Upper lobe of right lung (tissue), 1 donor: Measurements from ENCODE around the gene LRMDA. TPM values are rescaled to one million over a fixed set of nuclear protein-coding genes. Genes with fewer than 3 reads are reported as not detected.

ENCODE experiments used
- ATAC-seq: fragments of 200-7000 bp; cut with Tn5 transposase; one replicate; pipeline ENCODE4 v1.9.1; 2020; ENCODE audit warnings: mild to moderate bottlenecking, moderate library complexity
- DNase-seq: peaks from one replicate; pipeline ENCODE4 v3.0.0-alpha.2; 2020
- H3K27ac ChIP-seq: fragments of 200-600 bp; one replicate; pipeline ENCODE4 v1.8.0; 2022
- H3K27me3 ChIP-seq: fragments of 200-600 bp; one replicate; pipeline ENCODE4 v1.8.0; 2022; ENCODE audit warnings: mild to moderate bottlenecking
- H3K36me3 ChIP-seq: fragments of 200-600 bp; one replicate; pipeline ENCODE4 v1.8.0; 2022
- H3K4me1 ChIP-seq: fragments of 200-600 bp; one replicate; pipeline ENCODE4 v1.8.0; 2022
- H3K4me3 ChIP-seq: fragments of 200-600 bp; one replicate; pipeline ENCODE4 v1.8.0; 2022; ENCODE audit warnings: mild to moderate bottlenecking
- H3K9me3 ChIP-seq: fragments of 200-600 bp; one replicate; pipeline ENCODE4 v1.8.0; 2022
- intact Hi-C: fragments of 100-400 bp; cut with DNase I; formaldehyde crosslinking; loops from one replicate; pipeline ENCODE4 v1.11.0; 2022
- total RNA-seq: library from RNA; stranded (reverse); fragmentation: NEBNext Ultra II Directional; extraction: Animal tissue kit (Norgen Biotek cat#: 25700); gene quantifications from one replicate; pipeline ENCODE4 v1.2.1, GENCODE V29; 2021
- TF ChIP-seq, protein P1 (sequence below): fragments of 200-600 bp; IDR thresholded peaks from one replicate; pipeline ENCODE4 v1.8.0; 2022; ENCODE audit warnings: antibody characterized with exemption
- donor health status: DM: no; HTN: yes; CAD: no; lungs with severe emphysema.

The LRMDA gene
- total RNA-seq, 1 donor from 2014 or later = 20.0 TPM

DNA sequence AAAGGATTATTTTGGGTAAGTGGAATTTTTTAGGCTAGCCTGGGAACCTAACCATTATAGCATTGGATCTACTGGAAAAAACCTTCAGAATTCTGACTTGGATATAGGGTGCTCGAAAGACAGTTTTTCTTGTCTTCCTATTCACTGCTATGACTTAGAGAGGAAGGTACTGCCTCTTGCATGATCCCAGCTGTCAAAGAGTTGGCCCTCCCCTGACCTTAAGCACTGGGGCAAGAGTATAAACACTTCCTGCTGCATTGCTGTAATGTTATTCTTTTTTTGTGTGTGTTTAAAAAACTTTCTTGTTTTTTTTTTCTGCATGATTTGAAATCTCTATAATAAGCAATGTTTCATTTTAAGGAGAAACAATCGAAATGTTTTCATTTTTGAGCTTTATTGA lies 113.0 kb downstream of the LRMDA start:
- DNase-seq (no peak), ATAC-seq (peak; percentile 72)
- Histone ChIP-seq H3K9me3 (no peaks in the 10 kb centered on the region), H3K4me1 (peaks cover 27% of the 10 kb centered on the region), H3K4me3 (no peak overlapping the region), H3K27ac (peak overlapping the region; percentile 9), H3K36me3 (no peaks in the 10 kb centered on the region), H3K27me3 (no peaks in the 10 kb centered on the region)
- TF ChIP-seq, protein P1, sequence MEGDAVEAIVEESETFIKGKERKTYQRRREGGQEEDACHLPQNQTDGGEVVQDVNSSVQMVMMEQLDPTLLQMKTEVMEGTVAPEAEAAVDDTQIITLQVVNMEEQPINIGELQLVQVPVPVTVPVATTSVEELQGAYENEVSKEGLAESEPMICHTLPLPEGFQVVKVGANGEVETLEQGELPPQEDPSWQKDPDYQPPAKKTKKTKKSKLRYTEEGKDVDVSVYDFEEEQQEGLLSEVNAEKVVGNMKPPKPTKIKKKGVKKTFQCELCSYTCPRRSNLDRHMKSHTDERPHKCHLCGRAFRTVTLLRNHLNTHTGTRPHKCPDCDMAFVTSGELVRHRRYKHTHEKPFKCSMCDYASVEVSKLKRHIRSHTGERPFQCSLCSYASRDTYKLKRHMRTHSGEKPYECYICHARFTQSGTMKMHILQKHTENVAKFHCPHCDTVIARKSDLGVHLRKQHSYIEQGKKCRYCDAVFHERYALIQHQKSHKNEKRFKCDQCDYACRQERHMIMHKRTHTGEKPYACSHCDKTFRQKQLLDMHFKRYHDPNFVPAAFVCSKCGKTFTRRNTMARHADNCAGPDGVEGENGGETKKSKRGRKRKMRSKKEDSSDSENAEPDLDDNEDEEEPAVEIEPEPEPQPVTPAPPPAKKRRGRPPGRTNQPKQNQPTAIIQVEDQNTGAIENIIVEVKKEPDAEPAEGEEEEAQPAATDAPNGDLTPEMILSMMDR = no peak
- intact Hi-C loops = no loop called here

DNA sequence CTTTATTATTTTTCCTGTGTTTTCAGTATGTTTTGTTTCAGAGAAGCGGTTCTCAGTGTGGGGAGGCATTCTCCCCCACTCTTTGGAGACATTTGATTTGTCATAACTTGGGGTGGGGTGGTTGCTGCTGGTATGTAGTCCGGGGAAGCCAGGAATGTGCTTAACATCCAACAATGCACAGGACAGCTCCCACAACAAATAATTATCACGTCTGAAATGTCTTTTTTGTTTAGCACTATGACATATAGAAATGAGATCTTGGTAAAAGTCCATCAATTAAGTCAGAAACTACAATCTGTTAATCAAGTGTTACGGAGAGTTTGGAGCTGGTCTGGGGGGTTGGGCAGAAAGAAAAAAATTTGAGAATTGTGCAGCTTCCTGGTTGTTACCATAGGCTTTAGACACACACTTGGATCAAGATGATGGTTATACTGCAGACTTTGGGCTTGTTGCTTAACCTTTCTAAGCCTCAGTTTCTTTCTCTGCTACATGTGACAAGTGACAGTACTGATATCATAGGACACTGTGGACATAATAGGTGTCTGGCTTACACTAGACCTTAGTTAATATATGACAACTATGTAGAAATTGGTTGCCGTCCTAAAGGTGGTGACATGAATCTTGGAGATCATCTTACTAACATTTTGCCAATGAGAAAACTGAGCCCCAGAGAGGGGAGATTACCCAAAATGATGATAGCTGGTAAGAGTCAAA lies 113.7 kb downstream of the LRMDA start:
- intact Hi-C loops = no loop called here
- Histone ChIP-seq H3K36me3 (no peaks in the 10 kb centered on the region), H3K27ac (no peak overlapping the region), H3K4me1 (peaks cover 27% of the 10 kb centered on the region), H3K9me3 (no peaks in the 10 kb centered on the region), H3K4me3 (no peak overlapping the region), H3K27me3 (no peaks in the 10 kb centered on the region)
- DNase-seq = no peak
- TF ChIP-seq, protein P1 = no peak
- ATAC-seq = no peak

DNA sequence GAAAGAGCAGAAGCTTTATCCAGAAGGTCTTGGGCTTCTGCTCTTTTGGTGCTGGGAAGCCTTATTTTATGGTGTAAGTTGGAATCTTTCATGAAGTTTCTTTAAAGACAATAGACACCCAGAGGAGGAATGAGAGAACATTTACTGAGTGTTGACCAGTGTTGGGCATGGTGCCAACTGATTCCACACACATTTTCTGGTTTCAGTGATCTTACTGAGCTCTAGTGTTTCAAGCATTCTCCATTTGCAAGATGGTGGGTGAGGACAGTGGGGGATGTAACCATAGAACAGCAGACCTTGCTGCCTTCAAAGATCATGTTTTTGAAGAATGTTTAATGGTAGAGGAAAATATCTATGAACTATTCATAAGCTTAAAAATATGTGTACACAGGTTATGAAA lies 114.6 kb downstream of the LRMDA start:
- DNase-seq (no peak), ATAC-seq (no peak)
- no peaks in the 10 kb centered on the region for H3K27me3 ChIP-seq
- no peaks in the 10 kb centered on the region for H3K36me3 ChIP-seq
- H3K27ac ChIP-seq = no peak overlapping the region
- peaks cover 27% of the 10 kb centered on the region for H3K4me1 ChIP-seq
- H3K4me3 ChIP-seq = no peak overlapping the region
- no peaks in the 10 kb centered on the region for H3K9me3 ChIP-seq
- intact Hi-C loops = no loop called here
- TF ChIP-seq, protein P1 = no peak

DNA sequence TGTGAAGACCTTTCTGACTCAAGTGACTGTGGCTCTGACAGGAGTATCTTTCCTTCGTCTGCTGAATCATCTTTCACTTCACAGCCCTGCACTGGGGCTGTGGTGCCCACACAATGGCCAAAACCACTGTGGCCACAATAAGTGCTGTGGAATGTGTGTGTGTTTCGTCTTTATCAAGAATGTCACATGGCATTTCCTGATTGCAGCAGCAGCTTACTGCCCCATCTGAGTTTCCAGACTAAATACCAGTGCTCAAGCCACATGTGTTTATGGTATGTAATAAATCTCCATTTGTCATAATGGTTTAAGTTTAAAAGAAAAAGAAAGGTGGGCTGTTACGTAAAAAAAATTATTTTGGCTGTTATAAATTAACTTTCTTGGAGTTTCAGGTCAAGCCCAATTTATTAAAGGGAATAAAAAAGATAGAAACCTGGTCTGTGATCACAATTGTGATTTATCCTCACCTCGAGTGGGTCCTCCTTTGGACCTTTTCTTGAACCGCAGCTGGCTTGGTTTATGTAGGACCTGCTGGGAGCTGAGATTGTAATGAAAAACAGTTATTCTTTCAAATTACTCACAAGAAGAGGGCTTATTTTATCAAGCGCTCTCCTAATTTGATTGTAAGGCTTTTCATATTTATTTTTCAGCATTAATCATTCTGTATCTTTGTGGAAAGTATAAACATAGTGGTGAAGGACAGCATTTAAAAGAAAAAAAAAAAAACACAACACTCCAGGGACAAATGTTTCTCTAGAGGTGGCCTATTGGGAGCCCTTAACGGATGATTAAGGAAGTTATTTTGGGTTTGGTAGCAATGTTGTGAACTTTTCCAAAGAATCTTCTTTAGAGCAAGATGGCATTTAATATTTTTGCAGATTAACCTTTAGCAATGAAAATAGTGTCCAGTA lies 116.2 kb downstream of the LRMDA start:
- ATAC-seq (peak; percentile 70), DNase-seq (no peak)
- no peaks in the 10 kb centered on the region for H3K9me3 ChIP-seq
- TF ChIP-seq, protein P1 = no peak
- intact Hi-C loops = no loop called here
- no peak overlapping the region for H3K27ac ChIP-seq
- no peaks in the 10 kb centered on the region for H3K27me3 ChIP-seq
- peaks cover 27% of the 10 kb centered on the region for H3K4me1 ChIP-seq
- no peaks in the 10 kb centered on the region for H3K36me3 ChIP-seq
- no peak overlapping the region for H3K4me3 ChIP-seq

DNA sequence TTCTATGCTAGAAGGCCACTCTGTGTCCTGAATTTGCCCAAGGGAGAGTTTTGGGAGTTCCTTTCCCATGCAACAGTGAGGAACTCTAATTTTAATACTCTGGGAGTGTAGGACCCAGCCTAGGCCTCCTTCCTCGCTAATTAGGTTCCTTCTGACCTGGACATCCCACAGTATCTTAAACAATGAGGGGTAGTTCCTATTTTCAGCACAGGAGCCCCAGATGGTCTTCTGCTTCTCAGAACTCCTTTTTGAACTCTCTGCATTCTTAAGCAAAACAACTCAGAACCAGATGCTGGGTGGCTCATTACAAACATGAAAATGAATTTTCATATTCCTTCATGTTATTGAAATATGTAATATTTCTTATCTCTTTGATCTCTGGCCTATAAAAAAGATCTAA lies 116.9 kb downstream of the LRMDA start:
- intact Hi-C loops = no loop called here
- ATAC-seq = no peak

More for the DNA sequence above, 116.9 kb downstream of the LRMDA start:
- no peak overlapping the region for H3K4me3 ChIP-seq
- H3K27ac ChIP-seq = no peak overlapping the region
- TF ChIP-seq, protein P1 = no peak
- H3K27me3 ChIP-seq = no peaks in the 10 kb centered on the region
- DNase-seq = no peak
- H3K36me3 ChIP-seq = no peaks in the 10 kb centered on the region
- H3K4me1 ChIP-seq = peaks cover 25% of the 10 kb centered on the region
- H3K9me3 ChIP-seq = no peaks in the 10 kb centered on the region
